ENCODE results near the gene HTR1E.
"Not testable (repeated sequence)": the region's sequence is repeated elsewhere in the genome, so short reads cannot be mapped to it uniquely, and the experiment has no call there.

Gene HTR1E

GRCh38 chr6:86937219-86938079 lies at the start of gene HTR1E:
Gene HTR1E, plus strand, starts transcription at chr6:86937528. Its CDS starts 77,807 bp downstream, at chr6:87015335.
- no peak for DNase-seq (ENCODE audit: low read depth in 1 of 2, low spot score in 1 of 2)

- no peak for DNase-seq (ENCODE audit: low read depth in 1 of 2, low spot score in 1 of 2)
Observed at GRCh38 chr6:86888301-86888700, 49.0 kb upstream of the HTR1E start.

GRCh38 chr6:86897265-86897664 lies 40.1 kb upstream of the HTR1E start:
- not testable (repeated sequence) for DNase-seq (ENCODE audit: low read depth in 1 of 2, low spot score in 1 of 2)

- no peak for DNase-seq (ENCODE audit: low read depth in 1 of 2, low spot score in 1 of 2)
Observed at GRCh38 chr6:86913795-86914194, 23.5 kb upstream of the HTR1E start.

- no peak for DNase-seq (ENCODE audit: low read depth in 1 of 2, low spot score in 1 of 2)
Observed at GRCh38 chr6:86916393-86916792, 20.9 kb upstream of the HTR1E start.

GRCh38 chr6:86927138-86927537 lies 10.2 kb upstream of the HTR1E start:
- not testable (repeated sequence) for DNase-seq (ENCODE audit: low read depth in 1 of 2, low spot score in 1 of 2)

GRCh38 chr6:86927859-86928258 lies 9.5 kb upstream of the HTR1E start:
- not testable (repeated sequence) for DNase-seq (ENCODE audit: low read depth in 1 of 2, low spot score in 1 of 2)

- no peak for DNase-seq (ENCODE audit: low read depth in 1 of 2, low spot score in 1 of 2)
Observed at GRCh38 chr6:86934365-86934764, 3.0 kb upstream of the HTR1E start.

- no peak for DNase-seq (ENCODE audit: low read depth in 1 of 2, low spot score in 1 of 2)
Observed at GRCh38 chr6:86936834-86937218, 502 bp upstream of the HTR1E start.

GRCh38 chr6:86938814-86939213 lies 1.5 kb downstream of the HTR1E start:
- no peak for DNase-seq (ENCODE audit: low read depth in 1 of 2, low spot score in 1 of 2)

- no peak for DNase-seq (ENCODE audit: low read depth in 1 of 2, low spot score in 1 of 2)
Observed at GRCh38 chr6:86941461-86941860, 4.1 kb downstream of the HTR1E start.

- DNase-seq (ENCODE audit: low read depth in 1 of 2, low spot score in 1 of 2), result no peak
Observed at GRCh38 chr6:86942769-86943516, 5.6 kb downstream of the HTR1E start.

GRCh38 chr6:86943819-86944407 lies 6.6 kb downstream of the HTR1E start:
- no peak for DNase-seq (ENCODE audit: low read depth in 1 of 2, low spot score in 1 of 2)

- DNase-seq (ENCODE audit: low read depth in 1 of 2, low spot score in 1 of 2), result no peak
Observed at GRCh38 chr6:86949771-86950170, 12.4 kb downstream of the HTR1E start.

GRCh38 chr6:86952991-86953390 lies 15.7 kb downstream of the HTR1E start:
- DNase-seq (ENCODE audit: low read depth in 1 of 2, low spot score in 1 of 2), result no peak

- DNase-seq (ENCODE audit: low read depth in 1 of 2, low spot score in 1 of 2), result no peak
Observed at GRCh38 chr6:86959656-86960055, 22.3 kb downstream of the HTR1E start.

- DNase-seq (ENCODE audit: low read depth in 1 of 2, low spot score in 1 of 2), result no peak
Observed at GRCh38 chr6:86961455-86962200, 24.3 kb downstream of the HTR1E start.

GRCh38 chr6:86963352-86963751 lies 26.0 kb downstream of the HTR1E start:
- no peak for DNase-seq (ENCODE audit: low read depth in 1 of 2, low spot score in 1 of 2)

- DNase-seq (ENCODE audit: low read depth in 1 of 2, low spot score in 1 of 2), result no peak
Observed at GRCh38 chr6:86964029-86964579, 26.8 kb downstream of the HTR1E start.

GRCh38 chr6:86966271-86966670 lies 28.9 kb downstream of the HTR1E start:
- no peak for DNase-seq (ENCODE audit: low read depth in 1 of 2, low spot score in 1 of 2)

- no peak for DNase-seq (ENCODE audit: low read depth in 1 of 2, low spot score in 1 of 2)
Observed at GRCh38 chr6:86969573-86969972, 32.2 kb downstream of the HTR1E start.

Data from activated T-helper 1 cell treated with anti-CD3 and anti-CD28 coated beads, Interleukin-2, amount 50 U/mL, for 16 hours (primary cell).